Myocyte (in vitro differentiated cells): ENCODE data around the gene HS3ST3B1. TPM values are rescaled to one million over a fixed set of nuclear protein-coding genes. Genes with fewer than 3 reads are reported as not detected.

Experiments
- DNase-seq: peaks from one replicate; pipeline ENCODE4 v3.0.0-alpha.2; 2012; ENCODE audit warnings: low read depth
- total RNA-seq: library from RNA; depleted of rRNA; stranded (reverse); fragments of >200 nt; gene quantifications from 2 replicates; pipeline ENCODE4 v1.2.3, GENCODE V29; 2014

The HS3ST3B1 gene
- total RNA-seq, 1 donor from 2014 or later, result 6.0 TPM

- no peak for DNase-seq
Measured at GRCh38 chr17:14352136-14352535, 51.3 kb downstream of the HS3ST3B1 start.

- DNase-seq, result no peak
Measured at GRCh38 chr17:14353861-14354474, 53.1 kb downstream of the HS3ST3B1 start.

- no peak for DNase-seq
Measured at GRCh38 chr17:14354807-14355206, 53.9 kb downstream of the HS3ST3B1 start.

GRCh38 chr17:14355556-14355955 is 54.7 kb downstream of the HS3ST3B1 start:
- DNase-seq, result no peak

GRCh38 chr17:14359163-14360020 is 58.5 kb downstream of the HS3ST3B1 start:
- no peak for DNase-seq

- DNase-seq, result no peak
Measured at GRCh38 chr17:14360856-14361255, 60.0 kb downstream of the HS3ST3B1 start.

- no peak for DNase-seq
Measured at GRCh38 chr17:14361470-14361869, 60.6 kb downstream of the HS3ST3B1 start.

- DNase-seq, result no peak
Measured at GRCh38 chr17:14361945-14362508, 61.1 kb downstream of the HS3ST3B1 start.

- DNase-seq, result no peak
Measured at GRCh38 chr17:14366199-14366598, 65.3 kb downstream of the HS3ST3B1 start.

- DNase-seq, result no peak
Measured at GRCh38 chr17:14372461-14372860, 71.6 kb downstream of the HS3ST3B1 start.

GRCh38 chr17:14372905-14373613 is 72.2 kb downstream of the HS3ST3B1 start:
- DNase-seq, result peak; percentile 4

GRCh38 chr17:14373614-14374259 is 72.9 kb downstream of the HS3ST3B1 start:
- peak; percentile 70 for DNase-seq

- no peak for DNase-seq
Measured at GRCh38 chr17:14374268-14374667, 73.4 kb downstream of the HS3ST3B1 start.

GRCh38 chr17:14376666-14377065 is 75.8 kb downstream of the HS3ST3B1 start:
- no peak for DNase-seq

- DNase-seq, result no peak
Measured at GRCh38 chr17:14381606-14382005, 80.7 kb downstream of the HS3ST3B1 start.

GRCh38 chr17:14387036-14387435 is 86.2 kb downstream of the HS3ST3B1 start:
- no peak for DNase-seq

GRCh38 chr17:14389681-14390080 is 88.8 kb downstream of the HS3ST3B1 start:
- DNase-seq, result no peak

GRCh38 chr17:14393723-14394122 is 92.8 kb downstream of the HS3ST3B1 start:
- DNase-seq, result no peak

- no peak for DNase-seq
Measured at GRCh38 chr17:14395255-14395654, 94.4 kb downstream of the HS3ST3B1 start.

GRCh38 chr17:14396547-14396946 is 95.7 kb downstream of the HS3ST3B1 start:
- no peak for DNase-seq

- DNase-seq, result no peak
Measured at GRCh38 chr17:14398766-14399165, 97.9 kb downstream of the HS3ST3B1 start.
